ENCODE data around the gene ELP1.

Gene ELP1

GRCh38 chr9:108865037-108865436 is 68.9 kb downstream of the ELP1 start:
- Histone ChIP-seq H3K27ac (replicated peaks) (no peak overlapping the region), H3K27me3 (ENCODE audit: insufficient read depth, poor library complexity, severe bottlenecking) (no peaks in the 10 kb centered on the region), H3K4me3 (replicated peaks; ENCODE audit: insufficient read depth, low read length) (no peak overlapping the region)
- no peak for DNase-seq (ENCODE audit: low read depth in 1 of 2, low spot score in 1 of 2)
- TF ChIP-seq CTCF (IDR thresholded peaks at IDR 0.05; ENCODE audit: insufficient read depth, low read length) (no peak), POLR2AphosphoS5 (IDR thresholded peaks at IDR 0.05; ENCODE audit: low read depth) (no peak), GABPA (IDR thresholded peaks at IDR 0.05; ENCODE audit: low read depth) (no peak), SPI1 (IDR thresholded peaks at IDR 0.05; ENCODE audit: borderline replicate concordance, low read depth) (no peak)
- TF ChIP-seq, protein P1, sequence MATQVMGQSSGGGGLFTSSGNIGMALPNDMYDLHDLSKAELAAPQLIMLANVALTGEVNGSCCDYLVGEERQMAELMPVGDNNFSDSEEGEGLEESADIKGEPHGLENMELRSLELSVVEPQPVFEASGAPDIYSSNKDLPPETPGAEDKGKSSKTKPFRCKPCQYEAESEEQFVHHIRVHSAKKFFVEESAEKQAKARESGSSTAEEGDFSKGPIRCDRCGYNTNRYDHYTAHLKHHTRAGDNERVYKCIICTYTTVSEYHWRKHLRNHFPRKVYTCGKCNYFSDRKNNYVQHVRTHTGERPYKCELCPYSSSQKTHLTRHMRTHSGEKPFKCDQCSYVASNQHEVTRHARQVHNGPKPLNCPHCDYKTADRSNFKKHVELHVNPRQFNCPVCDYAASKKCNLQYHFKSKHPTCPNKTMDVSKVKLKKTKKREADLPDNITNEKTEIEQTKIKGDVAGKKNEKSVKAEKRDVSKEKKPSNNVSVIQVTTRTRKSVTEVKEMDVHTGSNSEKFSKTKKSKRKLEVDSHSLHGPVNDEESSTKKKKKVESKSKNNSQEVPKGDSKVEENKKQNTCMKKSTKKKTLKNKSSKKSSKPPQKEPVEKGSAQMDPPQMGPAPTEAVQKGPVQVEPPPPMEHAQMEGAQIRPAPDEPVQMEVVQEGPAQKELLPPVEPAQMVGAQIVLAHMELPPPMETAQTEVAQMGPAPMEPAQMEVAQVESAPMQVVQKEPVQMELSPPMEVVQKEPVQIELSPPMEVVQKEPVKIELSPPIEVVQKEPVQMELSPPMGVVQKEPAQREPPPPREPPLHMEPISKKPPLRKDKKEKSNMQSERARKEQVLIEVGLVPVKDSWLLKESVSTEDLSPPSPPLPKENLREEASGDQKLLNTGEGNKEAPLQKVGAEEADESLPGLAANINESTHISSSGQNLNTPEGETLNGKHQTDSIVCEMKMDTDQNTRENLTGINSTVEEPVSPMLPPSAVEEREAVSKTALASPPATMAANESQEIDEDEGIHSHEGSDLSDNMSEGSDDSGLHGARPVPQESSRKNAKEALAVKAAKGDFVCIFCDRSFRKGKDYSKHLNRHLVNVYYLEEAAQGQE (IDR thresholded peaks at IDR 0.05; ENCODE audit: insufficient replicate concordance, low read depth) = no peak

GRCh38 chr9:108864446-108864845 is 69.5 kb downstream of the ELP1 start:
- Histone ChIP-seq H3K4me3 (replicated peaks; ENCODE audit: insufficient read depth, low read length) (no peak overlapping the region), H3K27me3 (ENCODE audit: insufficient read depth, poor library complexity, severe bottlenecking) (no peaks in the 10 kb centered on the region), H3K27ac (replicated peaks) (no peak overlapping the region)
- TF ChIP-seq SPI1 (IDR thresholded peaks at IDR 0.05; ENCODE audit: borderline replicate concordance, low read depth) = no peak
- DNase-seq (ENCODE audit: low read depth in 1 of 2, low spot score in 1 of 2) = no peak

- Histone ChIP-seq H3K4me3 (replicated peaks; ENCODE audit: insufficient read depth, low read length) (no peak overlapping the region), H3K27ac (replicated peaks) (no peak overlapping the region), H3K27me3 (ENCODE audit: insufficient read depth, poor library complexity, severe bottlenecking) (no peaks in the 10 kb centered on the region)
- no peak for TF ChIP-seq GABPA (IDR thresholded peaks at IDR 0.05; ENCODE audit: low read depth)
- TF ChIP-seq, protein P1 (IDR thresholded peaks at IDR 0.05; ENCODE audit: insufficient replicate concordance, low read depth) = no peak
- no peak for TF ChIP-seq SPI1 (IDR thresholded peaks at IDR 0.05; ENCODE audit: borderline replicate concordance, low read depth)
- no peak for TF ChIP-seq CTCF (IDR thresholded peaks at IDR 0.05; ENCODE audit: insufficient read depth, low read length)
- TF ChIP-seq POLR2AphosphoS5 (IDR thresholded peaks at IDR 0.05; ENCODE audit: low read depth) = no peak
- no peak for DNase-seq (ENCODE audit: low read depth in 1 of 2, low spot score in 1 of 2)
Observed at GRCh38 chr9:108863891-108864290, 70.0 kb downstream of the ELP1 start.

DNA sequence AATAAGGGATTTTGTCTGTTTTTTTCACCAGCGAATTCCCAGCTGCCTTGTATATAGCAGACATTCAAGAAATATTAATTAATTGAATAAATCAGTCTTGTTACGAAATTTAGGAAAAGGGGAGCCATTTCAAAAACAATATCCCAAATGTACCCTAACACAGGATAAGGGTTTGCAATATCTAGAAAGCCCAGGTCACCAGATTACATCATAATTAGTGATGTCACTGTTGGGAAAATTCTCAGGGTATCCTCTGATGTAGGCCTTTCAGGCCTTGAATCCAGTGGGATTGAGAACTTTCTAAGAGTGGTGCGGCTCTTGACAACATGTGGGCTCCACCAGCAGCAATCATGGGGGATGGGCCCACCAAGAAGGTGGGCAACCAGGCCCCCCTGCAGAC is 71.9 kb downstream of the ELP1 start, which contains the start of gene ACTL7A:
TSS of gene ACTL7A (plus strand) at position 270 of the 400 bp plus-strand sequence. CDS start at position 327, 57 bp downstream.
- Histone ChIP-seq H3K27ac (replicated peaks) (no peak within 1 kb of the TSS), H3K4me3 (replicated peaks; ENCODE audit: insufficient read depth, low read length) (no peak within 1 kb of the TSS)

More for the DNA sequence above, 71.9 kb downstream of the ELP1 start, which contains the start of gene ACTL7A:
- no peak for TF ChIP-seq SPI1 (IDR thresholded peaks at IDR 0.05; ENCODE audit: borderline replicate concordance, low read depth)
- TF ChIP-seq CTCF (IDR thresholded peaks at IDR 0.05; ENCODE audit: insufficient read depth, low read length) = no peak
- TF ChIP-seq, protein P1 (IDR thresholded peaks at IDR 0.05; ENCODE audit: insufficient replicate concordance, low read depth) = no peak
- no peak for TF ChIP-seq GABPA (IDR thresholded peaks at IDR 0.05; ENCODE audit: low read depth)
- no peak for TF ChIP-seq POLR2AphosphoS5 (IDR thresholded peaks at IDR 0.05; ENCODE audit: low read depth)
- DNase-seq (ENCODE audit: low read depth in 1 of 2, low spot score in 1 of 2) = no peak
- H3K27me3 ChIP-seq (ENCODE audit: insufficient read depth, poor library complexity, severe bottlenecking) = no peaks in the 10 kb centered on the region

All from HL-60 (cell line).